CD14-positive monocyte (primary cell): ENCODE data around the gene FARP1. TPM values are rescaled to one million over a fixed set of nuclear protein-coding genes. Genes with fewer than 3 reads are reported as not detected.

ENCODE experiments used
- DNase-seq, 3 donors: peaks; one replicate each; pipeline ENCODE4 v3.0.0-alpha.2; 2011 to 2022
- H2AFZ ChIP-seq: 2 replicates; pipeline ENCODE4 v1.6.0; 2012; ENCODE audit warnings: mild to moderate bottlenecking, low read depth, low read length, inconsistent platforms; ENCODE audit not compliant: insufficient read depth, poor library complexity, severe bottlenecking
- H3K27ac ChIP-seq, 2 donors: 1 replicate in 1 of 2; 2 replicates in 1 of 2; pipeline ENCODE4 v1.5.1; 2012 to 2013; ENCODE audit warnings: low read length in 2 of 2, control low read depth in 1 of 2, inconsistent platforms in 1 of 2, low read depth in 1 of 2, mild to moderate bottlenecking in 1 of 2
- H3K27me3 ChIP-seq, 2 donors: one replicate each; pipeline versions ENCODE4 v1.6.0 to v1.6.1; 2011 to 2013; ENCODE audit warnings: low read length in 2 of 2; ENCODE audit not compliant: control insufficient read depth in 2 of 2, insufficient read depth in 2 of 2
- H3K36me3 ChIP-seq, 2 donors: replicated peaks in 1 of 2; 1 replicate in 1 of 2; 2 replicates in 1 of 2; pipeline versions ENCODE4 v1.5.1 to v1.6.1; 2012 to 2013; ENCODE audit warnings: low read length in 2 of 2, control low read depth in 1 of 2, inconsistent platforms in 1 of 2, mild to moderate bottlenecking in 1 of 2; ENCODE audit not compliant: insufficient read depth in 2 of 2, control insufficient read depth in 1 of 2
- H3K4me1 ChIP-seq, 2 donors: 1 replicate in 1 of 2; 2 replicates in 1 of 2; pipeline versions ENCODE4 v1.5.1 to v1.6.1; 2012 to 2013; ENCODE audit warnings: low read length in 2 of 2, control low read depth in 1 of 2, inconsistent platforms in 1 of 2, mild to moderate bottlenecking in 1 of 2, moderate library complexity in 1 of 2; ENCODE audit not compliant: insufficient read depth in 2 of 2, control insufficient read depth in 1 of 2
- H3K4me2 ChIP-seq: replicated peaks from 2 replicates; pipeline ENCODE3; 2012; ENCODE audit warnings: low read length, moderate library complexity, mild to moderate bottlenecking; ENCODE audit not compliant: poor library complexity, severe bottlenecking; ENCODE audit errors: extremely low read depth
- H3K4me3 ChIP-seq, 3 experiments: fragments of 200-600 bp in 1 of 3; sonication (generic) in 1 of 3; replicated peaks in 1 of 3; 1 replicate in 2 of 3; 2 replicates in 1 of 3; pipeline ENCODE4 v1.5.1; 2011 to 2013; ENCODE audit warnings: low read length in 3 of 3, mild to moderate bottlenecking in 3 of 3, control low read depth in 2 of 3, low read depth in 2 of 3, inconsistent platforms in 1 of 3, moderate library complexity in 1 of 3
- H3K79me2 ChIP-seq: 2 replicates; pipeline ENCODE4 v1.6.0; 2012; ENCODE audit warnings: mild to moderate bottlenecking, control low read depth, inconsistent platforms, low read length, moderate library complexity; ENCODE audit not compliant: insufficient read depth
- H3K9ac ChIP-seq: 2 replicates; pipeline ENCODE4 v1.6.0; 2017; ENCODE audit warnings: low read length, mild to moderate bottlenecking; ENCODE audit not compliant: insufficient read depth, poor library complexity, severe bottlenecking
- H3K9me3 ChIP-seq, 2 donors: replicated peaks in 1 of 2; 1 replicate in 1 of 2; 2 replicates in 1 of 2; pipeline versions ENCODE4 v1.5.1 to v1.6.1; 2012 to 2013; ENCODE audit warnings: low read length in 2 of 2, control low read depth in 1 of 2; ENCODE audit not compliant: control insufficient read depth in 1 of 2, insufficient read depth in 1 of 2
- H4K20me1 ChIP-seq: 2 replicates; pipeline ENCODE4 v1.6.0; 2012; ENCODE audit warnings: mild to moderate bottlenecking, low read length, control low read depth, moderate library complexity; ENCODE audit not compliant: insufficient read depth
- H3K27ac Mint-ChIP-seq, 7 donors: one replicate each; pipeline ENCODE4 v1.8.0; 2020; ENCODE audit warnings: mild to moderate bottlenecking in 7 of 7, mixed read lengths in 7 of 7, moderate library complexity in 6 of 7, inconsistent platforms in 2 of 7
- H3K27me3 Mint-ChIP-seq, 3 donors: one replicate each; pipeline ENCODE4 v1.8.0; 2021 to 2022; ENCODE audit warnings: low read depth in 3 of 3, mild to moderate bottlenecking in 3 of 3, mixed read lengths in 3 of 3, moderate library complexity in 3 of 3, inconsistent platforms in 1 of 3
- H3K36me3 Mint-ChIP-seq, 2 donors: one replicate each; pipeline ENCODE4 v1.8.0; 2020; ENCODE audit warnings: mixed read lengths in 2 of 2, inconsistent platforms in 1 of 2, mild to moderate bottlenecking in 1 of 2
- H3K4me1 Mint-ChIP-seq: one replicate; pipeline ENCODE4 v1.8.0; 2020; ENCODE audit warnings: mild to moderate bottlenecking, mixed read lengths
- H3K4me3 Mint-ChIP-seq, 2 donors: one replicate each; pipeline ENCODE4 v1.8.0; 2020; ENCODE audit warnings: mild to moderate bottlenecking in 2 of 2, mixed read lengths in 2 of 2, moderate library complexity in 1 of 2
- H3K9me3 Mint-ChIP-seq, 7 donors: one replicate each; pipeline ENCODE4 v1.8.0; 2020 to 2022; ENCODE audit warnings: mixed read lengths in 7 of 7, mild to moderate bottlenecking in 6 of 7, moderate library complexity in 6 of 7, inconsistent platforms in 2 of 7
- CTCF ChIP-seq: fragments of 200-600 bp; IDR thresholded peaks from one replicate; pipeline ENCODE4 v1.8.0; 2022; ENCODE audit warnings: antibody characterized with exemption, mild to moderate bottlenecking
- WGBS: methylation state at CpG from one replicate; pipeline ENCODE4 v1.1.5; 2013; ENCODE audit warnings: missing lambda C conversion rate; ENCODE audit not compliant: insufficient coverage; 5-methylcytosine and 5-hydroxymethylcytosine counted together
- intact Hi-C, 2 donors: fragments of 100-400 bp; cut with micrococcal nuclease; formaldehyde crosslinking; loops; one replicate each; pipeline versions ENCODE4 v1.15.0 to v1.15.1; 2023
- polyA plus RNA-seq, 3 donors: library from polyadenylated mRNA; depleted of rRNA in 1 of 3; unstranded in 2 of 3; stranded (reverse) in 1 of 3; fragments of 300-500 nt in 2 of 3; fragments of >200 nt in 1 of 3; fragmentation: Illumina TruSeq in 2 of 3; gene quantifications; 1 replicate in 2 of 3; 2 replicates in 1 of 3; pipeline ENCODE4 v1.2.3, GENCODE V29; 2012 to 2021

The FARP1 gene
- polyA plus RNA-seq, 3 donors = 0.01 to 0.16 (median 0.12) TPM

DNA sequence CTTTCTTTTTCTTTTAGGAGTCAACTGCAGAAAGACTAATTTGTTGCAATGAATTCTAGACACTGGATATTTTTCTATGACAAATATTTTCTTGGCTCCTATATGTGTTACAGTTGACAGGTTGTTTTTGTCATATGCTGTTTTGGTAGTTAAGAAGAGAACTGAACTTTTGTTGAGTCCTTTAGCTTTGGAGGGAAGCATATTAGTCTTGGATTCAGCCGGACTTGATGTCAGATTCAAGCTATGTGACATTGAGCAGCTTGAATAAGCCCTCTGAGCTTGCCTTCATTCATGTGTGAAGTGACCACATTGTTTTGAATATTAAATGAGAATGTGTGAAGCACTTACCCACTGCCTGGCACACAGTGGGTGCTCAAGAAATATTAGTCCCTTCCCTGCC lies 216.0 kb downstream of the FARP1 start:
- no peaks in the 10 kb centered on the region for H3K27me3 ChIP-seq
- no peaks in the 10 kb centered on the region for H3K36me3 ChIP-seq
- no peak for DNase-seq
- H3K4me2 ChIP-seq = no peak overlapping the region
- no peaks in the 10 kb centered on the region for H3K4me1 Mint-ChIP-seq
- no peaks in the 10 kb centered on the region for H3K4me1 ChIP-seq
- no peak overlapping the region for H3K27ac Mint-ChIP-seq
- H3K27me3 Mint-ChIP-seq = peaks cover 3 to 4% (median 4%) of the 10 kb centered on the region in 3 donors
- H3K4me3 ChIP-seq = no peak overlapping the region
- no peak overlapping the region for H3K9ac ChIP-seq
- no peak overlapping the region for H2AFZ ChIP-seq
- H3K9me3 Mint-ChIP-seq = peaks cover 0 to 11% (median 3%) of the 10 kb centered on the region in 7 donors
- H3K4me3 Mint-ChIP-seq = no peak overlapping the region
- TF ChIP-seq CTCF = no peak
- WGBS = 83% methylated on average over 1 of the region's 1 CpG
- intact Hi-C loops = no loop called here
- H3K79me2 ChIP-seq = no peaks in the 10 kb centered on the region
- H4K20me1 ChIP-seq = no peaks in the 10 kb centered on the region
- H3K36me3 Mint-ChIP-seq = no peaks in the 10 kb centered on the region
- H3K27ac ChIP-seq = no peak overlapping the region
- H3K9me3 ChIP-seq = no peaks in the 10 kb centered on the region

GRCh38 chr13:98360545-98360944 lies 217.7 kb downstream of the FARP1 start:
- Mint-ChIP-seq H3K27me3 (peaks cover 3 to 4% (median 4%) of the 10 kb centered on the region in 3 donors), H3K4me1 (no peaks in the 10 kb centered on the region), H3K4me3 (no peak overlapping the region), H3K9me3 (peaks cover 0 to 11% (median 3%) of the 10 kb centered on the region in 7 donors), H3K36me3 (no peaks in the 10 kb centered on the region), H3K27ac (peak overlapping the region in 1 of 7 donors; percentile 69)
- intact Hi-C loops = no loop called here
- Histone ChIP-seq H3K9me3 (no peaks in the 10 kb centered on the region), H3K79me2 (no peaks in the 10 kb centered on the region), H2AFZ (no peak overlapping the region), H3K4me2 (no peak overlapping the region), H4K20me1 (no peaks in the 10 kb centered on the region), H3K4me1 (no peaks in the 10 kb centered on the region), H3K27ac (no peak overlapping the region), H3K27me3 (no peaks in the 10 kb centered on the region), H3K4me3 (no peak overlapping the region), H3K36me3 (no peaks in the 10 kb centered on the region), H3K9ac (no peak overlapping the region)
- DNase-seq = no peak
- TF ChIP-seq CTCF = no peak
- 100% methylated on average over 4 of the region's 4 CpGs for WGBS
